ENCODE results near the gene PDE10A. TPM values are rescaled to one million over a fixed set of nuclear protein-coding genes. Genes with fewer than 3 reads are reported as not detected.

PDE10A gene
- total and polyA plus RNA-seq, 2 of the 8 experiments (the other 6 are each of a cell fraction or from before 2014, with no cell fraction given), result 1.1 to 2.4 TPM

- H3K27ac ChIP-seq (ENCODE audit: low read depth, low read length), result no peak overlapping the region
- no peak for DNase-seq (ENCODE audit: low read depth in 1 of 2, low spot score in 2 of 2)
- H2AFZ ChIP-seq (ENCODE audit: low read length), result no peak overlapping the region
- H3K27me3 ChIP-seq (replicated peaks in 1 of 4; ENCODE audit: control insufficient read depth in 3 of 4, extremely low read depth in 1 of 4, insufficient read depth in 3 of 4, low read length in 3 of 4), result no peaks in the 10 kb centered on the region
- no peak for FAIRE-seq
- no peak overlapping the region for H4K5ac ChIP-seq (ENCODE audit: insufficient read length, low read depth, low read length)
- POLR2A ChIA-PET (ENCODE audit: partially characterized antibody), result no interaction called here
- H3K18ac ChIP-seq (ENCODE audit: extremely low read depth, low read length), result no peak overlapping the region
- H3K23ac ChIP-seq (ENCODE audit: insufficient read length), result no peak overlapping the region
- CTCF ChIA-PET (ENCODE audit: partially characterized antibody), result no interaction called here
- no peak overlapping the region for H2AK5ac ChIP-seq (ENCODE audit: low read depth, low read length)
- no peak overlapping the region for H2BK15ac ChIP-seq (ENCODE audit: low read length)
- H4K20me1 ChIP-seq (replicated peaks in 1 of 2; ENCODE audit: control insufficient read depth in 1 of 2, insufficient read depth in 2 of 2, low read length in 2 of 2), result no peaks in the 10 kb centered on the region
- H2BK12ac ChIP-seq (ENCODE audit: low read depth, low read length), result no peak overlapping the region
- no peak overlapping the region for H2BK20ac ChIP-seq (ENCODE audit: low read length)
- no peak overlapping the region for H3K56ac ChIP-seq (replicated peaks; ENCODE audit: insufficient read length, low read depth, low read length)
- H3K14ac ChIP-seq (ENCODE audit: insufficient read length), result no peak overlapping the region
- H4K91ac ChIP-seq (replicated peaks; ENCODE audit: insufficient read length, low read length), result no peak overlapping the region
- no peaks in the 10 kb centered on the region; the same call in 1 of the 2 replicates for H3K23me2 ChIP-seq (ENCODE audit: low read depth, low read length)
- peaks cover 0 to 2% (median 0%) of the 10 kb centered on the region in 4 experiments; a peak in 1 of 7 replicates for H3K4me1 ChIP-seq (replicated peaks in 1 of 4; ENCODE audit: control insufficient read depth in 3 of 4, insufficient read depth in 4 of 4, low read length in 3 of 4)
- H2BK5ac ChIP-seq (ENCODE audit: low read depth, low read length), result no peak overlapping the region
- H4K8ac ChIP-seq (ENCODE audit: extremely low read depth, insufficient read depth, low read length), result no peak overlapping the region
- no peak overlapping the region for H3K4me2 ChIP-seq (ENCODE audit: insufficient read depth in 1 of 2, low read depth in 2 of 2, low read length in 2 of 2)
- H3K79me1 ChIP-seq (ENCODE audit: low read depth, low read length), result no peaks in the 10 kb centered on the region
- no peak overlapping the region for H3K4me3 ChIP-seq (ENCODE audit: extremely low read depth in 1 of 4, insufficient read depth in 2 of 4, low read depth in 3 of 4, low read length in 4 of 4)
- H2BK120ac ChIP-seq (replicated peaks; ENCODE audit: low read depth, low read length), result no peak overlapping the region
- H3K9ac ChIP-seq (replicated peaks in 1 of 4; ENCODE audit: extremely low read depth in 1 of 4, low read depth in 3 of 4, low read length in 3 of 4), result no peak overlapping the region
- TF ChIP-seq NANOG (IDR thresholded peaks at IDR 0.05; ENCODE audit: insufficient read depth, low read depth, low read length, poor library complexity, severe bottlenecking) (no peak), SRF (IDR thresholded peaks at IDR 0.05; ENCODE audit: low read depth, low read length) (no peak), HDAC2 (IDR thresholded peaks at IDR 0.05; ENCODE audit: borderline replicate concordance in 1 of 2, low read depth in 2 of 2, low read length in 2 of 2) (no peak)
- H3K4ac ChIP-seq (replicated peaks; ENCODE audit: insufficient read length, low read depth, low read length), result no peak overlapping the region
- H3K36me3 ChIP-seq (ENCODE audit: control insufficient read depth in 2 of 4, insufficient read depth in 4 of 4, low read length in 3 of 4), result no peaks in the 10 kb centered on the region
- H3K79me2 ChIP-seq (ENCODE audit: control insufficient read depth in 1 of 2, insufficient read depth in 2 of 2, low read length in 2 of 2), result no peaks in the 10 kb centered on the region
- no peaks in the 10 kb centered on the region; a peak in 1 of 4 replicates for H3K9me3 ChIP-seq (ENCODE audit: insufficient read depth in 2 of 2, low read depth in 1 of 2, low read length in 1 of 2)
These were observed 83.9 kb downstream of the PDE10A start for GRCh38 chr6:165579151-165579550.
